NCI-H69 (cell line): ENCODE data around the gene BABAM2.
"Not testable (repeated sequence)": the region's sequence is repeated elsewhere in the genome, so short reads cannot be mapped to it uniquely, and the experiment has no call there.

ENCODE experiments used
- DNase-seq: peaks from one replicate; lab custom pipeline; 2025; lab: John Stamatoyannopoulos, UW

The BABAM2 gene

GRCh38 chr2:28360058-28360717 lies 469.7 kb downstream of the BABAM2 start:
- no peak for DNase-seq

DNA sequence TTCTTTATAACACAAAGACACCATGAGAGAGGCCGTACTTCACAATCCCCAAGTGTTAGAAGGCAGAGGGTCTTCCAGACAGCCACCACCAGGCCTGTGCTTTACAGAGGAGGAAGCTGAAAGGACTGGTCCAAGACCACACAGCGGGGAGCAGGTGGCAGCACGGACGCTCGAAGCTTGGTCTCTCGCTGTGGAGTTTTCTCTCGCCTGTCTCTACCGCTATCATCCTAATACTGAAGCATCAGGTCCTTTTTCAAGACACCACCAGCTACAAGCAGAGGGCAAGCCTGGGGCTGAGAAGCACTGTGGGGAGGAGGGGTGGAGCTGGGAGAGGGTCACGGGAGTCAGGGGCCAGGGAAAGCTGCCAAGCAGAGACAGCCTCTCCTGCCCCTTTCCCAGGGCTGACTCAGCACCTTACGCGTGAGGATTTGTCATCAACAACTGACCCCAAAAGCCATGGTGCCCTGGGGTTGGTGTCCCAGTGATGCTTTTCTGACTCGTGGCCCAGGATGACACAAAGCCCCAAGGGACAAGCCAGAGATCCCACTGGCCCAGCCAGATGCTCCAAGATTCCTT lies 470.3 kb downstream of the BABAM2 start:
- peak; percentile 6 for DNase-seq

- DNase-seq, result no peak
Observed at GRCh38 chr2:28361991-28362710, 471.6 kb downstream of the BABAM2 start.

- no peak for DNase-seq
Observed at GRCh38 chr2:28362991-28363521, 472.5 kb downstream of the BABAM2 start.

DNA sequence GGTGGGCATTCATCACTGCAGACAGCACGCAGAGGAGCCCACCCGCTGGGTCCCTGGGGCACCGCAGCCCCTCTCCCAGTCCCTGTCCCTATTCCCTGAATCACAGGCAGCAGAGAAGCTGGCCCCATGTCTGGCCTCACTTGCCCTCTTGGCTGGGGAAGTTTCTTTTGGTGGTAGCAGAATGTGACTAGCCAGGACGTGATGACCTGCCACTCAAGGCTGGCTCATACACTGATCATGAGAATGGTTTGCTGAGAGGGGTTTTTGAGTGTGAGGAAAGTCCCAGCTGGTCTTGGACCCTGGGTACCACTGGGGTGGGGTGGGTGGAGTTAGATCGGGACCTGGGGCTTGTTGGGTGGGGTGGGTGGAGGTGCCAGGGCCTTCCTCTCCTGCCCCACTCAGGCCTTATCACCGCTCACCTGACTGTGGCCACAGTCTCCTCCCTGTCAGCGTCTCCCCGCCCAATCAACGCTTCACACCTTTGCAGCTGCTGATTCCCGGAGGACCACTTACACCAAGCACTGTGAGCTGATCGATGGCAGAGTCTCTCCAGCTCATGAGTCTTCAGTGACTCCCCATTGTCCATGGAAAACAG lies 473.3 kb downstream of the BABAM2 start:
- no peak for DNase-seq

GRCh38 chr2:28364610-28365009 lies 474.1 kb downstream of the BABAM2 start:
- no peak for DNase-seq

DNA sequence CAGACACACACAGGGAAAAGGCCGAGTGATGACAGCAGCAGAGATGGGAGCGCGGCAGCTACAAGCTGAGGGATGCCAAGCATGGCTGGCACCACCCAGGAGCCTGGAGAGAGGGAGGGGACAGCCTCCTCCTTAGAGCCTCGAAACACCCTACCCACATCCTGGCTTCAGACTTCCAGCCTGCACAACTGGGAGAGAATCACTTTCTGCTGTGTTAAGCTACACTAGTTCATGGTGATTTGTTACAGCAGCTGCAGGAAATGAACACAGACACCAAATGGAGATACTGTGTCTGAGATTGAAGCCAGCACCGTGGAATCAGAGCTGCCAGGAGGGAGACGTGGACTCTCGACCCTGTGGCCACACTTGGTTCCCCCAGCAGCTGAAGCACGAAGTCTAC lies 474.6 kb downstream of the BABAM2 start:
- no peak for DNase-seq

- no peak for DNase-seq
Observed at GRCh38 chr2:28366149-28366495, 475.6 kb downstream of the BABAM2 start.

GRCh38 chr2:28366496-28367282 lies 476.2 kb downstream of the BABAM2 start:
- no peak for DNase-seq

GRCh38 chr2:28367667-28368356 lies 477.3 kb downstream of the BABAM2 start:
- no peak for DNase-seq

DNA sequence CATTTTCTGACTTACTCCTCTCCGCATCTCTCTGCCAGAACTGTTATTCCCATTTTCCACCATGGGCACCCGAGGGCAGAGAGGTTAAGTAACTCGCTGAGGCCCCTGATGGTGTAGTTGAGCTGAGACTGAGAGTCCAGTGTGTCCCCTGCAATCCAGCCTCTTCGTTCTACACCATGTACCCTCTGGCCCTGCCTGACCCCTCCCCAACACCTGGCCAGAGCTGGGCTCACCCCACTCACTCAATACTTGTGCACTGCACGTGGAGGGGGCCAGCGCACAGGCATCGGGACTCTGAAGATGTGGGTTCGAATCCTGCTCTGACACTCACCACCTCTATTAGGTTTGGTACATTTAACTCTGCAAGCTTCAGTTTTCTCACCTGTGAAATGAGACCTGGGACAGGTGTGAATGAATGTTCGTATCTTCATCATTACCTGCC lies 477.8 kb downstream of the BABAM2 start:
- no peak for DNase-seq

DNA sequence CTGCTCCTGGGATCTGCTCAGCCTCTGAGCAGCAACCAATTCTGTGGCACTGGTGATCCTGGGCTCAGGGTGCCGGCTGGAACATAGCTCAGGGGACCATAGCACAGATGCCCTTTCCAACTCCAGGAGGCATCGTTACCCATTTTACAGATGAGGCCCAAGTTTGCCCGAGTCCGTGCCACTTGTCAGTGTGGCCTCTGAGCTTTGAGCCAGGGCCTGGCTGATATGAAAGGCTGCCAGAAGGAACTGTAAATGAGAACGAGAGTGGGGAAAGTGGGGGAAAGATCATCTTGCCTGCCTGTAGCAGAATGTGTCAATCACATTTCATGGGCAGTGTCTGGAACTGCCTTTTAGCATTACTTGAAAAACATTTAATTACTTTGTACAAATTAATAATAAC lies 478.8 kb downstream of the BABAM2 start:
- no peak for DNase-seq

DNA sequence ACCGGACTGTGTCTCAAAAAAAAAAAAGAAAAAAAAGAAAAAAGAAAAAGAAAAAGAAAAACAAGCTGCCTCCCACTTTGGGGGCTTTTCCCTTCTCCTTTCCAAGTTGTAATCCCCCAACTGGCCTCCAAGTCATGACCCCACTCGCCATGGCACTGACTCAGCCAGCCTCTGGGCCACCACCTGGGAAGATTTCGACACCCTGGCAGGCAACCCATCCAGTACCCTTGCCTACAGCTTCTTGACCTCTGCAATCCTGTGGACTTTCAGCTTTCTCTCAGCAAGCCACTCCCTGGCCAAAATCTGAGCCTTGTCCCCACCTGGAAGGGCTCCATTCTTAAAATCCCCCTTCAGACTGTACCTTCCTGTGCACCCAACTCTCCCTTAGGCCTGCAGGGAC lies 479.8 kb downstream of the BABAM2 start:
- DNase-seq, result no peak

- DNase-seq, result not testable (repeated sequence)
Observed at GRCh38 chr2:28371728-28372127, 481.2 kb downstream of the BABAM2 start.

DNA sequence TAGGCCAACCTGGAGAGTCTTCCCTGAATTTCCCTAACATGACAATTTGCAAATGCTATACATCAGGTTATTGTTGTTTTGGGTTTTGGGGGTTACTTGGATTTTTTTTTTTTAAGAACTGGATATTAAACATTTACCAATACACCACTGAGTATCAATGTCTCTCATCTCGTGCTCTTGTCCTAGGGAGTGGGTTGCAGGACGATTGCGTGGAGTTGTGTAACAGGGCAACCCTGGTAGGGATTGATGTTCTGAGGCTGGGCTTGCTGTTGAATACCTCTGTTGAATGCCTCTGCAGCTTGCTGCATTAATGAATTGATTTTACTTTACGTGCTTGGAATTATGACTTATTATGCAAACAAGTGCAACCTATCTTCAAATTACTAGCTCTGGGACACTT lies 483.3 kb downstream of the BABAM2 start:
- DNase-seq, result no peak

DNA sequence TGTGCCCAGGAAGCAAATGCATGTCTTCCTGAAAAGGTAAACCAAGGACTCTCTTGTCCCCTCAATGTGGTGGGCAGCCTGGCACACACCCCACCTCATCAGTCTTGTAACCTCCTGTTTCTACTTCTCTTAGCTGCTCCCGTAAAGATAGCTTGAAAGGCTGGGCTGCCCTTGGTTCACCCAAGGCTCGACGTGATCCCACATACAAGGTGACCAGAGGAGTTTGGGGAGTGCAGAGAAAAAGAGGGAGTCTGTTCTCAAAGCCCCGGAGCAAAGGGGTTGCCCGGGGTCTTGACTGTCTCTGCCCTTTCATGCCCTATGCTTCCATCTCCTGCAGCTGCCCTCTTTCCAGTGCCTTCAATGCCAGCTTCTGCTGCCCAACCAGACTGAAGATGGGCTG lies 483.8 kb downstream of the BABAM2 start:
- no peak for DNase-seq

- no peak for DNase-seq
Observed at GRCh38 chr2:28375236-28375635, 484.7 kb downstream of the BABAM2 start.

- DNase-seq, result no peak
Observed at GRCh38 chr2:28375742-28376631, 485.5 kb downstream of the BABAM2 start.

- peak; percentile 33 for DNase-seq
Observed at GRCh38 chr2:28377195-28377816, 486.8 kb downstream of the BABAM2 start.
